ENCODE measurements around the gene TULP4.

Gene TULP4

GRCh38 chr6:158388727-158389126 is 76.5 kb downstream of the TULP4 start:
- ATAC-seq, result no peak
- TF ChIP-seq ZNF8 (CRISPR knock-in tag; IDR thresholded peaks at IDR 0.05) (no peak), ZFP30 (CRISPR knock-in tag; IDR thresholded peaks at IDR 0.05) (no peak), CREB5 (CRISPR knock-in tag; IDR thresholded peaks at IDR 0.05; ENCODE audit: low read depth) (no peak), PATZ1 (CRISPR knock-in tag; IDR thresholded peaks at IDR 0.05; ENCODE audit: borderline replicate concordance) (no peak), ESRRG (CRISPR knock-in tag; IDR thresholded peaks at IDR 0.05) (no peak), RARB (CRISPR knock-in tag; IDR thresholded peaks at IDR 0.05) (no peak), ZNF565 (CRISPR knock-in tag; conservative IDR thresholded peaks at IDR 0.05; ENCODE audit: low read depth) (no peak)

- ATAC-seq, result no peak
Measured at GRCh38 chr6:158389193-158389919, 77.1 kb downstream of the TULP4 start.

More at GRCh38 chr6:158389193-158389919, 77.1 kb downstream of the TULP4 start:
- TF ChIP-seq ZFP3 (CRISPR knock-in tag; IDR thresholded peaks at IDR 0.05), result no peak
- TF ChIP-seq CSRNP3 (CRISPR knock-in tag; IDR thresholded peaks at IDR 0.05), result no peak
- no peak for TF ChIP-seq PPARA (CRISPR knock-in tag; IDR thresholded peaks at IDR 0.05; ENCODE audit: borderline replicate concordance)
- no peak for TF ChIP-seq RARB (CRISPR knock-in tag; IDR thresholded peaks at IDR 0.05)
- no peak for TF ChIP-seq TSHZ2 (CRISPR knock-in tag; IDR thresholded peaks at IDR 0.05)
- TF ChIP-seq ARNTL (CRISPR knock-in tag; IDR thresholded peaks at IDR 0.05; ENCODE audit: borderline replicate concordance, low read depth), result no peak
- no peak for TF ChIP-seq ZNF70 (CRISPR knock-in tag; IDR thresholded peaks at IDR 0.05)
- no peak for TF ChIP-seq TOX (CRISPR knock-in tag; IDR thresholded peaks at IDR 0.05; ENCODE audit: borderline replicate concordance)
- TF ChIP-seq OSR1 (CRISPR knock-in tag; IDR thresholded peaks at IDR 0.05), result no peak
- no peak for TF ChIP-seq GLIS3 (CRISPR knock-in tag; IDR thresholded peaks at IDR 0.05)
- no peak for TF ChIP-seq SNAI2 (CRISPR knock-in tag; IDR thresholded peaks at IDR 0.05)
- no peak for TF ChIP-seq ZNF8 (CRISPR knock-in tag; IDR thresholded peaks at IDR 0.05)
- no peak for TF ChIP-seq PATZ1 (CRISPR knock-in tag; IDR thresholded peaks at IDR 0.05; ENCODE audit: borderline replicate concordance)
- no peak for TF ChIP-seq TCF4 (CRISPR knock-in tag; IDR thresholded peaks at IDR 0.05; ENCODE audit: borderline replicate concordance)

Data from SK-N-SH treated with all-trans-retinoic acid at 6 μM for 48 hours (cell line).